SK-N-MC (cell line): ENCODE measurements around the gene UFSP1.

Source experiments
- DNase-seq: peaks from one replicate; pipeline ENCODE4 v3.0.0-alpha.2; 2011; ENCODE audit warnings: low read depth, low spot score
- H3K27ac ChIP-seq: fragments of 200-600 bp; sonication (generic); 2 replicates; pipeline ENCODE4 v1.5.1; 2016; ENCODE audit warnings: mixed run types
- H3K36me3 ChIP-seq: fragments of 200-600 bp; sonication (generic); 2 replicates; pipeline ENCODE4 v1.6.1; 2017; ENCODE audit warnings: antibody characterized with exemption, low read length, mixed read lengths; ENCODE audit not compliant: insufficient read depth
- H3K4me3 ChIP-seq: fragments of 200-600 bp; sonication (generic); 2 replicates; pipeline ENCODE4 v1.5.1; 2016
- H3K9ac ChIP-seq: fragments of 200-600 bp; sonication (generic); 2 replicates; pipeline ENCODE4 v1.8.0; 2017; ENCODE audit warnings: mixed run types, mixed read lengths; ENCODE audit not compliant: insufficient read length
- H3K9me3 ChIP-seq: fragments of 200-600 bp; sonication (generic); 2 replicates; pipeline ENCODE4 v1.6.1; 2017; ENCODE audit warnings: low read depth, mild to moderate bottlenecking, antibody characterized with exemption, low read length, moderate library complexity, mixed read lengths
- EZH2 ChIP-seq: fragments of 200-600 bp; sonication (generic); IDR thresholded peaks from one replicate; pipeline ENCODE4 v1.6.1; 2017; ENCODE audit warnings: antibody characterized with exemption
- FOXP2 ChIP-seq: optimal IDR thresholded peaks from 2 replicates; pipeline ENCODE3; 2011; ENCODE audit warnings: mild to moderate bottlenecking, moderate library complexity; ENCODE audit not compliant: insufficient read depth; ENCODE audit errors: extremely low read length, control extremely low read depth
- POLR2AphosphoS5 ChIP-seq: IDR thresholded peaks from 2 replicates; pipeline ENCODE4 v1.6.1; 2012; ENCODE audit warnings: mild to moderate bottlenecking, low read depth, low read length, borderline replicate concordance

UFSP1 gene

GRCh38 chr7:100867040-100867775 is 22.3 kb downstream of the UFSP1 start, which contains the start of gene TRIP6:
TSS of gene TRIP6 (plus strand) at chr7:100867387. CDS start at chr7:100867498, 111 bp downstream.
- Histone ChIP-seq H3K9ac (peak within 1 kb of the TSS; percentile 98), H3K27ac (peak within 1 kb of the TSS; percentile 98), H3K9me3 (no peaks in the 10 kb centered on the region), H3K36me3 (peaks cover 22% of the 10 kb centered on the region), H3K4me3 (peak within 1 kb of the TSS; percentile 92)
- TF ChIP-seq FOXP2 = peak; percentile 88
- TF ChIP-seq POLR2AphosphoS5 = peak; percentile 89
- TF ChIP-seq EZH2 = no peak
- peak; percentile 66 for DNase-seq

DNA sequence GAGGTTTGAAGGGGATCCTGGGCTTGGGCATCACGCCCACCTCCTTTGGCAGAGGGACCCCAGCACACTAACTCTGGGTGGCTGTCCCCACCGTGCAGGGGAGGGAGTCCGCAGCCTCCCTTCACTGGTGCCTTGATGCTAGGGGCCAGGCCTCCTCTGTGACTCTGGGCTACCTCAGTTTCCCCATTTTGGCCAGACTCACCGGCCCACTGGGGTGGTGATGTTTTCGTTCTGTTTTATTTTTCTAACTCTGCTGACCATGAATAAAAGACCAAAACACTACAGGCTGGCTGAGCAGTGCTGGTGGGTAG is 22.8 kb downstream of the UFSP1 start:
- TF ChIP-seq EZH2 = no peak
- TF ChIP-seq FOXP2 = no peak
- no peak for TF ChIP-seq POLR2AphosphoS5
- Histone ChIP-seq H3K9ac (peak overlapping the region; percentile 98), H3K9me3 (no peaks in the 10 kb centered on the region), H3K4me3 (peak overlapping the region; percentile 92), H3K27ac (peak overlapping the region; percentile 98), H3K36me3 (peaks cover 19% of the 10 kb centered on the region)
- no peak for DNase-seq

DNA sequence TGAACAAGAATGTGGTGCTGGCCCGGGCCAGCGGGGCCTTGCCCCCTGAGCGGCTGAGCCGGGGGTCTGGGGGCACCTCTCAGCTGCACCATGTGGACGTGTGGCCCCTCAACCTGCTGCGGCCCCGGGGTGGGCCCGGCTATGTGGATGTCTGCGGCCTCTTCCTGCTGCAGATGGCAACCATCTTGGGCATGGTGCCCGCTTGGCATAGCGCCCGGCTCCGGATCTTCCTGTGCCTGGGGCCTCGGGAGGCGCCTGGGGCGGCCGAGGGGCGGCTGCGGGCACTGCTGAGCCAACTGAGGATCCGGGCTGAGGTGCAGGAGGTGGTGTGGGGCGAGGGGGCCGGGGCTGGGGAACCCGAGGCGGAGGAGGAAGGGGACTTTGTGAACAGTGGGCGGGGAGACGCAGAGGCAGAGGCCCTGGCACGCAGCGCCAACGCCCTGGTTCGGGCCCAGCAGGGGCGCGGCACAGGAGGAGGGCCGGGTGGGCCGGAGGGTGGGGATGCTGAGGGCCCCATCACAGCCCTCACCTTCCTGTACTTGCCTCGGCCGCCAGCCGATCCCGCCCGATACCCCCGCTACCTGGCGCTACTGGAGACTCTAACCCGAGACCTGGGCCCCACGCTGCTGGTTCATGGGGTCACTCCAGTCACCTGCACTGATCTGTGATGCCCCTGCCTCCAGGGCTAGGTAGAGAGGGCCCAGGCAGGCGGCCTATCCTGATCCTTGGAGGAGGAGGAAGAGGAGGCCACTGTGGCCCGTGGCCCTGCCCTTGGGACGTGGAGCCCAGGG is 23.4 kb downstream of the UFSP1 start:
- peak overlapping the region; percentile 98 for H3K9ac ChIP-seq
- peaks cover 14% of the 10 kb centered on the region for H3K36me3 ChIP-seq
- no peak for DNase-seq
- peak overlapping the region; percentile 98 for H3K27ac ChIP-seq
- no peak; the same call in 1 of the 2 replicates for TF ChIP-seq POLR2AphosphoS5
- TF ChIP-seq FOXP2 = no peak
- no peak for TF ChIP-seq EZH2
- peak overlapping the region; percentile 92 for H3K4me3 ChIP-seq
- H3K9me3 ChIP-seq = no peaks in the 10 kb centered on the region

- H3K4me3 ChIP-seq = peak overlapping the region; percentile 92
- no peak for TF ChIP-seq EZH2
- no peak for TF ChIP-seq FOXP2
- H3K36me3 ChIP-seq = peaks cover 7% of the 10 kb centered on the region; the same call in 1 of the 2 replicates
- no peak for DNase-seq
- no peaks in the 10 kb centered on the region for H3K9me3 ChIP-seq
- peak overlapping the region; percentile 98 for H3K27ac ChIP-seq
- H3K9ac ChIP-seq = peak overlapping the region; percentile 98
These were observed 24.1 kb downstream of the UFSP1 start for GRCh38 chr7:100865372-100865911.

DNA sequence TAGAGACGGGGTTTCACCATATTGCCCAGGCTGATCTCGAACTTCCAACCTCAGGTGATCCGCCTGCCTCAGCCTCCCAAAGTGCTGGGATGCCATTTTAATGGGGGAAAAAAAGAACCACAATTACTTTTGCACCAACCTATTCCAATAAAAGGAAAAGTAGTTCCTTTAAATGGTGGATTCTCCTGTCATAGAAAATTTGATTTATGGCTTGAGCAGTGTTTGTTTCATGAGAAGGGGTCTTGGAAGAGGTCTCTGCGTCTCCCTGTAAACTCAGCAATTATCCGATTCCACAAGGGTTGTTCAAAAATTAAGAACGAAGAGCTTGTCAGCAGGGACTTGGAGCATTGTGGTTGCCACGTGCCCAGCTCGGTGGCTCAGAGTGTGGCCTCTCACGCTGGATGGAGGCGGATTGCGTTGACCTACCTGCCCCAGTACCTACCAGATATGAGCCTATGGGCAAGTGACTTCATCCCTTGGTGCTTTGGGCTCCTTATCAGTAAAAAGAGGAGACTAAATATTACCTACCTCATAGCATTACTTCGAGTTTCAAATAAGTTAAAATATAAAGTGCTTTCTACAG is 25.2 kb downstream of the UFSP1 start:
- TF ChIP-seq EZH2 (no peak), POLR2AphosphoS5 (no peak), FOXP2 (no peak)
- no peaks in the 10 kb centered on the region for H3K9me3 ChIP-seq
- peak overlapping the region; percentile 98 for H3K27ac ChIP-seq
- no peak for DNase-seq
- H3K4me3 ChIP-seq = no peak overlapping the region
- no peak overlapping the region for H3K9ac ChIP-seq
- no peaks in the 10 kb centered on the region; the same call in 1 of the 2 replicates for H3K36me3 ChIP-seq

- Histone ChIP-seq H3K9ac (no peak overlapping the region), H3K9me3 (no peaks in the 10 kb centered on the region), H3K36me3 (no peaks in the 10 kb centered on the region), H3K27ac (no peak overlapping the region), H3K4me3 (no peak overlapping the region)
- no peak for DNase-seq
- TF ChIP-seq POLR2AphosphoS5 (no peak), EZH2 (no peak), FOXP2 (no peak)
These were observed 26.0 kb downstream of the UFSP1 start for GRCh38 chr7:100863406-100863950.

DNA sequence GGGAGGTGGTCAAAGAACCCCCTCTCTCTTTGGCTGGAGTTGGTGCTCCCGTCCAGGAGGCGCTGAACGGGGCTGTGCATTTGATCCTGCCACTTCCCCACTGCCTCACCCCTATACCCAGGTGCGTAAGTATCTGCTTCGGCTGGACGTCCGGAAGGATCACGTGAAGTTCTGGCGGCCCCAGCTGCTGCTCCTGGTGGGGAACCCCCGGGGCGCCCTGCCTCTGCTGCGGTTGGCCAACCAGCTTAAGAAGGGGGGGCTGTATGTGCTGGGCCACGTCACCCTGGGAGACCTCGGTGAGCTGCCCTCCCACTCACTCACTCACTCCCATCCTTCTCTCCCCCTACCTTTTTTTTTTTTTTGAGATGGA is 27.9 kb downstream of the UFSP1 start:
- H3K4me3 ChIP-seq = no peak overlapping the region
- DNase-seq = no peak
- H3K36me3 ChIP-seq = no peaks in the 10 kb centered on the region
- TF ChIP-seq POLR2AphosphoS5 (no peak), FOXP2 (no peak), EZH2 (no peak)
- no peaks in the 10 kb centered on the region for H3K9me3 ChIP-seq
- H3K9ac ChIP-seq = no peak overlapping the region
- no peak overlapping the region for H3K27ac ChIP-seq
